Measurements from ENCODE around the gene LPCAT1. TPM values are rescaled to one million over a fixed set of nuclear protein-coding genes. Genes with fewer than 3 reads are reported as not detected.

Gene LPCAT1
- total and polyA plus RNA-seq, 8 donors = 5.2 to 229 (median 14.4) TPM

GRCh38 chr5:1543398-1544293 is 19.9 kb upstream of the LPCAT1 start:
- intact Hi-C loops (cut with DNase I; ENCODE audit: low total_unique reads) = no loop called here
- H3K9me3 ChIP-seq = no peaks in the 10 kb centered on the region
- H3K27me3 ChIP-seq = peaks cover 0 to 1% (median 0%) of the 10 kb centered on the region in 3 donors
- peaks cover 0 to 22% (median 11%) of the 10 kb centered on the region in 4 donors for H3K4me1 ChIP-seq
- peak in 1 of 2 donors; percentile 1 for DNase-seq
- no peak for TF ChIP-seq POLR2AphosphoS5 (IDR thresholded peaks at IDR 0.05)
- no peak for TF ChIP-seq EP300 (IDR thresholded peaks at IDR 0.05)
- H3K27ac ChIP-seq = no peak overlapping the region
- H3K36me3 ChIP-seq = no peaks in the 10 kb centered on the region
- 72 to 94% (median 90%) methylated on average over 8 of the region's 8 CpGs for WGBS, 5 donors
- no peak overlapping the region for H3K4me3 ChIP-seq

DNA sequence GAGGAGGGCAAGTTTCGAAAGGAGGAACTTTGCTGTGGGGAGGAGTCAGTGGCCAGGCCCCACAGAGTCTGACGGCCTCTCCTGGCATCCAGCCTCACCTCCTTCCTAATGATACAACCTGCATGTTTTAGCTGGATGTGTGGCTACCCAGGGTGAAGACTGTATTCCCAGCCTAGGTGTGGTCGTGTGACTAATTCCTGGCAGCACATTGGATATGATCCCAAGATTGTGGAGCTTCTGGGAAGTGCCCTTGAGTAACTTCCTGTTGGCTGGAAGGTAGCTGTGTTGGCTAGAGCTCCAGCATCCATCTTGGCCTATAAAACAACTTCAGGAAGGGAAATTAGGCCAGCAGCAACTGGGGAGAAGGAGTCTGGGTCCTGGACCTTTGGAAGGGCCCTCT is 19.0 kb upstream of the LPCAT1 start:
- H3K36me3 ChIP-seq = no peaks in the 10 kb centered on the region
- peak; percentile 26 to 65 for DNase-seq
- peaks cover 0 to 22% (median 11%) of the 10 kb centered on the region in 4 donors for H3K4me1 ChIP-seq
- no peaks in the 10 kb centered on the region for H3K9me3 ChIP-seq
- 25 to 45% (median 30%) methylated on average over 3 of the region's 3 CpGs for WGBS, 5 donors
- no peaks in the 10 kb centered on the region for H3K27me3 ChIP-seq
- TF ChIP-seq, protein P1, sequence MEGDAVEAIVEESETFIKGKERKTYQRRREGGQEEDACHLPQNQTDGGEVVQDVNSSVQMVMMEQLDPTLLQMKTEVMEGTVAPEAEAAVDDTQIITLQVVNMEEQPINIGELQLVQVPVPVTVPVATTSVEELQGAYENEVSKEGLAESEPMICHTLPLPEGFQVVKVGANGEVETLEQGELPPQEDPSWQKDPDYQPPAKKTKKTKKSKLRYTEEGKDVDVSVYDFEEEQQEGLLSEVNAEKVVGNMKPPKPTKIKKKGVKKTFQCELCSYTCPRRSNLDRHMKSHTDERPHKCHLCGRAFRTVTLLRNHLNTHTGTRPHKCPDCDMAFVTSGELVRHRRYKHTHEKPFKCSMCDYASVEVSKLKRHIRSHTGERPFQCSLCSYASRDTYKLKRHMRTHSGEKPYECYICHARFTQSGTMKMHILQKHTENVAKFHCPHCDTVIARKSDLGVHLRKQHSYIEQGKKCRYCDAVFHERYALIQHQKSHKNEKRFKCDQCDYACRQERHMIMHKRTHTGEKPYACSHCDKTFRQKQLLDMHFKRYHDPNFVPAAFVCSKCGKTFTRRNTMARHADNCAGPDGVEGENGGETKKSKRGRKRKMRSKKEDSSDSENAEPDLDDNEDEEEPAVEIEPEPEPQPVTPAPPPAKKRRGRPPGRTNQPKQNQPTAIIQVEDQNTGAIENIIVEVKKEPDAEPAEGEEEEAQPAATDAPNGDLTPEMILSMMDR (IDR thresholded peaks at IDR 0.05) = no peak
- TF ChIP-seq POLR2AphosphoS5 (IDR thresholded peaks at IDR 0.05) = peak; percentile 21 to 88 (median 62)
- TF ChIP-seq EP300 (IDR thresholded peaks at IDR 0.05) = peak; percentile 78
- intact Hi-C loops (cut with DNase I; ENCODE audit: low total_unique reads) = no loop called here
- H3K4me3 ChIP-seq = no peak overlapping the region
- peak overlapping the region in 3 of 5 donors; percentile 38 to 54 (median 50) for H3K27ac ChIP-seq

- TF ChIP-seq, protein P1 (IDR thresholded peaks at IDR 0.05) = no peak
- TF ChIP-seq EP300 (IDR thresholded peaks at IDR 0.05) (no peak), POLR2AphosphoS5 (IDR thresholded peaks at IDR 0.05) (no peak), POLR2A (IDR thresholded peaks at IDR 0.05) (no peak)
- no peaks in the 10 kb centered on the region for H3K9me3 ChIP-seq
- H3K27ac ChIP-seq = peak overlapping the region in 4 of 5 donors; percentile 5 to 54 (median 44)
- intact Hi-C loops (cut with DNase I; ENCODE audit: low total_unique reads) = no loop called here
- no peaks in the 10 kb centered on the region for H3K36me3 ChIP-seq
- no peaks in the 10 kb centered on the region for H3K27me3 ChIP-seq
- H3K4me1 ChIP-seq = peaks cover 0 to 28% (median 14%) of the 10 kb centered on the region in 4 donors
- WGBS, 5 donors = 54 to 70% (median 56%) methylated on average over 10 of the region's 10 CpGs
- peak in 1 of 2 donors; percentile 72 for DNase-seq
- H3K4me3 ChIP-seq = no peak overlapping the region
Measured at GRCh38 chr5:1541702-1542400, 18.1 kb upstream of the LPCAT1 start.

GRCh38 chr5:1540831-1541701 is 17.3 kb upstream of the LPCAT1 start:
- 83 to 93% (median 92%) methylated on average over 11 of the region's 11 CpGs for WGBS, 5 donors
- DNase-seq = peak in 1 of 2 donors; percentile 2
- Histone ChIP-seq H3K9me3 (no peaks in the 10 kb centered on the region), H3K27ac (peak overlapping the region in 3 of 5 donors; percentile 38 to 54 (median 50)), H3K36me3 (no peaks in the 10 kb centered on the region), H3K4me1 (peaks cover 0 to 36% (median 20%) of the 10 kb centered on the region in 4 donors), H3K27me3 (no peaks in the 10 kb centered on the region), H3K4me3 (no peak overlapping the region)
- TF ChIP-seq EP300 (IDR thresholded peaks at IDR 0.05) (no peak), POLR2AphosphoS5 (IDR thresholded peaks at IDR 0.05) (no peak), POLR2A (IDR thresholded peaks at IDR 0.05) (no peak)
- TF ChIP-seq, protein P1 (IDR thresholded peaks at IDR 0.05) = no peak
- intact Hi-C loops (cut with DNase I; ENCODE audit: low total_unique reads) = no loop called here

Measured in stomach (tissue), 9 donors.